HG02798 (cell line): ENCODE measurements around the gene GNG3.
A peak's percentile ranks its signal among the peaks of the same experiment; 100 is the strongest.
"Not testable (repeated sequence)": the region's sequence is repeated elsewhere in the genome, so short reads cannot be mapped to it uniquely, and the experiment has no call there.

Experiments used
- ATAC-seq: cut with Tn5 transposase; IDR thresholded peaks from one replicate; pipeline ENCODE4 v1.9.1; 2021; ENCODE audit warnings: mild to moderate bottlenecking; ENCODE audit not compliant: unreplicated experiment, poor library complexity

GNG3 gene

GRCh38 chr11:62687508-62688396, 19.7 kb upstream of the GNG3 start:
- ATAC-seq: no peak

GRCh38 chr11:62688491-62688890, 19.0 kb upstream of the GNG3 start:
- no peak for ATAC-seq

- no peak for ATAC-seq
These were observed 17.9 kb upstream of the GNG3 start, which contains the start of gene LRRN4CL for GRCh38 chr11:62689421-62690183. TSS of gene LRRN4CL (minus strand) at chr11:62689530. CDS start at chr11:62688508, 1,022 bp downstream.

GRCh38 chr11:62693624-62694023, 13.9 kb upstream of the GNG3 start:
- ATAC-seq: not testable (repeated sequence)

GRCh38 chr11:62694455-62695167, 12.9 kb upstream of the GNG3 start:
- ATAC-seq: no peak

GRCh38 chr11:62702246-62702645, 5.2 kb upstream of the GNG3 start:
- no peak for ATAC-seq

- not testable (repeated sequence) for ATAC-seq
These were observed 3.6 kb upstream of the GNG3 start for GRCh38 chr11:62703921-62704320.

- no peak for ATAC-seq
These were observed 2.1 kb upstream of the GNG3 start for GRCh38 chr11:62705413-62705812.

GRCh38 chr11:62705880-62706849, 1.3 kb upstream of the GNG3 start:
- peak; percentile 70 for ATAC-seq

- ATAC-seq: no peak
These were observed 627 bp upstream of the GNG3 start for GRCh38 chr11:62706850-62707247.

GRCh38 chr11:62708392-62708791, 916 bp downstream of the GNG3 start:
- no peak for ATAC-seq

- no peak for ATAC-seq
These were observed 1.3 kb downstream of the GNG3 start for GRCh38 chr11:62708793-62709192.

GRCh38 chr11:62709247-62710000, 1.9 kb downstream of the GNG3 start:
- ATAC-seq: peak; percentile 77

GRCh38 chr11:62710001-62710345, 2.5 kb downstream of the GNG3 start:
- ATAC-seq: no peak

GRCh38 chr11:62712276-62712812, 4.9 kb downstream of the GNG3 start:
- no peak for ATAC-seq

GRCh38 chr11:62712861-62713260, 5.4 kb downstream of the GNG3 start:
- no peak for ATAC-seq

- ATAC-seq: no peak
These were observed 5.9 kb downstream of the GNG3 start for GRCh38 chr11:62713343-62713742.
